ENCODE measurements around the gene C1orf210.

C1orf210 gene

DNA sequence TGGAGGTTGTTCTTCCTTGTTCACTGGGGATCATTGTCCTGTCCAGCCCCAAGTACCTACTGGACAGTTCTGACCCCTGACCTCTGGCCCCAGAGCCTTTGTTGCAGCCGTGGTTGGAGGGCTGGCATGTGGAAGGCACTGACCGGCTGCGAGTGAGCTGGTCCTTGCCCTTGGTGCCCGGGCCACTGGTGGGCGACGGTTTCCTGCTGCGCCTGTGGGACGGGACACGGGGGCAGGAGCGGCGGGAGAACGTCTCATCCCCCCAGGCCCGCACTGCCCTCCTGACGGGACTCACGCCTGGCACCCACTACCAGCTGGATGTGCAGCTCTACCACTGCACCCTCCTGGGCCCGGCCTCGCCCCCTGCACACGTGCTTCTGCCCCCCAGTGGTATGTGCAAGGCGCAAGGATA is 26.8 kb upstream of the C1orf210 start:
- no peak for DNase-seq (ENCODE audit: low read depth)

DNA sequence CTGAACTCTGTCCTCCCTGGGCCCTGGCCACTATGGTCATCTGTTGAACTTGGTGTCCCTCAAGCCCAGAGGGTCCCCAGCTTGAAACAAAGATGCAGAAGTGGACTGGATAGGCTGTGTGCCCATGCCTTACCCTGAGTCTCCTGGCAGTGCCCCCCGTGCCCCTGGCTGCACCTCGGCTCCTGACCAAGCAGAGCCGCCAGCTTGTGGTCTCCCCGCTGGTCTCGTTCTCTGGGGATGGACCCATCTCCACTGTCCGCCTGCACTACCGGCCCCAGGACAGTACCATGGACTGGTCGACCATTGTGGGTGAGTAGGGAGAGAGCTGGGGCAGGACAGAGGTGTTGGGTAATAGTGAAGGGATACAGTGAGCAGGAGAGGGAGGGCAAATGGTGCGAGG is 26.1 kb upstream of the C1orf210 start:
- no peak for DNase-seq (ENCODE audit: low read depth)

DNA sequence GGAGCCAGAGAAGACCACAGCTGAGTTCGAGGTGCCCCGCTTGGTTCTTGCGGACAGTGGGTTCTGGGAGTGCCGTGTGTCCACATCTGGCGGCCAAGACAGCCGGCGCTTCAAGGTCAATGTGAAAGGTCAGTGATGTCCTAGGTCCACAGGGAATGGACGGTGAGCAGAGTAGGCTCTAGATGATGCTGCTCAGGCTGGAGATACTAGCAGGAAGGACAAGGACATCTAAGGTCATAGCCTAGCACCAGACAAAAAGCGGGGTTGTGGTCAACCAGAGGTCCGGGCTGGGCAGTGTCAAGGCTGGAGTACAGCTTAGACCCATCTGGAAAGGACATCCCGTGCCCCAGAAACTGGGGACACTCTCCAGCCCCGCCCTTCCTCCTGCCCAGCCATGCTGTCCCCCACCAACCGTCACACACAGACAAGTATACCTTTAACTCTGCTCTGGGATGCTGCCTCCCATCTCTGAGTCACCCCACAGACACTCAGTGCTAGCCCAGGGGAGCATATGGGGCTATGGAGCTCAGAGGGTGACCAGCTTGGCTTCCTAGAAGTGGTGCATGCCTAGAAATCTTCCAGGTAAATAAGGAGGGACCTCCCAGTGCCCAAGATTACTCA is 24.1 kb upstream of the C1orf210 start:
- DNase-seq (ENCODE audit: low read depth), result no peak

DNA sequence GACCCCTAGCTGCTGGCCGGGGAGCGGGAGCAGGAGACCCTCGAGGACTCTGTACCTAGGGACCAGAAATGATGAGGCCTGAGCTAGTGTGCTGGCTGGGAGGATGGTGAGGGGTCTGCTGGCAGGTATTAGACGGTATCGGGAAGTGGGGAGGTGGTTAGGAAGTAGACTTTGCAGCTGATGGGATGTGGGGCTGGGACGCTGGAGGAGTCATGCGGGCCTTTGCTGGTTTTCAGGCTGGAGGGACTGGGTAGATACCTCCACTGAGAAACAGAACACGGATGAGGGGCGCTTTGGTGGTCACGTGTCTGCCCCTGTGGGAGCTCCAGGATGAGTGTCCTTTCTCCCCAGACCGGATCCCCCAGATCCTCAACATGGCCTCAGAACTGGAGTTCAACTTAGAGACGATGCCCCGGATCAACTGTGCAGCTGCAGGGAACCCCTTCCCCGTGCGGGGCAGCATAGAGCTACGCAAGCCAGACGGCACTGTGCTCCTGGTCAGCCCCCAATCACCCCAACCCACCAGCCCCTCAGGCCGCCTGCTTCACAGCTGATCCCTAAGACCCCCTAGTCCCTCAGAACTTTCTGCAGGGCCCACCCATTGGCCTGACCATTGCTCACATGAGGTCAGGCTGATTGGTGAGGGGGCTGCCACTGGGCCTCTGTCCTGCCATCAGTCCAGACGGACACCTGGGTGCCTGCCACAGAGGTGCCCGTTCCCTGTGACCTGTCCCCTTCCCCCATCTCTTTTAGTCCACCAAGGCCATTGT is 23.4 kb upstream of the C1orf210 start:
- DNase-seq (ENCODE audit: low read depth), result no peak

DNA sequence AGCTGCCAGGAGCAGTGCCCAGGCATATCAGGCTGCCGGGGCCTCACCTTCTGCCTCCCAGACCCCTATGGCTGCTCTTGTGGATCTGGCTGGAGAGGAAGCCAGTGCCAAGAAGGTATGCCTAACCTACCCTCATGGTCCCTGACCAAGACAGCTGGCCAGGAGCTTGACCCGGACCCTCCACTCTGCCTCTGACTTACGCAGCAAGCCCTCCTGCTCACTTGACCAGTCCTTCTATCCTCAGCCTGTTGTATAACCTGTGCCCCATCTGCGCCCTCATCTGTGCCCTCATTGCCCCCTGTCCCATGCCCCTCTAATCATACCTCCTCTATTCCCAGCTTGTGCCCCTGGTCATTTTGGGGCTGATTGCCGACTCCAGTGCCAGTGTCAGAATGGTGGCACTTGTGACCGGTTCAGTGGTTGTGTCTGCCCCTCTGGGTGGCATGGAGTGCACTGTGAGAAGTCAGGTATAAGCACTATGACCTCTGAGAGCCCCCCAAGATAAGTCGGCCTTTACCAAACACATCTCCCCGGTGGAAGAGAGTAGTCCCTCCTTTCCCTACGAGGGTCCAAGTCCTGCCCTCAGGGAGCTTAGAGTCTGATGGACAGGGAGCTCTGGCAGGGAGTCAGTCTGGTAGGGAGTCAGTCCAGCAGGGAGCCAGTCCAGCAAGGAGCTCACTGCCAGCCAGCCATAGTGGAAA is 22.2 kb upstream of the C1orf210 start:
- no peak for DNase-seq (ENCODE audit: low read depth)

DNA sequence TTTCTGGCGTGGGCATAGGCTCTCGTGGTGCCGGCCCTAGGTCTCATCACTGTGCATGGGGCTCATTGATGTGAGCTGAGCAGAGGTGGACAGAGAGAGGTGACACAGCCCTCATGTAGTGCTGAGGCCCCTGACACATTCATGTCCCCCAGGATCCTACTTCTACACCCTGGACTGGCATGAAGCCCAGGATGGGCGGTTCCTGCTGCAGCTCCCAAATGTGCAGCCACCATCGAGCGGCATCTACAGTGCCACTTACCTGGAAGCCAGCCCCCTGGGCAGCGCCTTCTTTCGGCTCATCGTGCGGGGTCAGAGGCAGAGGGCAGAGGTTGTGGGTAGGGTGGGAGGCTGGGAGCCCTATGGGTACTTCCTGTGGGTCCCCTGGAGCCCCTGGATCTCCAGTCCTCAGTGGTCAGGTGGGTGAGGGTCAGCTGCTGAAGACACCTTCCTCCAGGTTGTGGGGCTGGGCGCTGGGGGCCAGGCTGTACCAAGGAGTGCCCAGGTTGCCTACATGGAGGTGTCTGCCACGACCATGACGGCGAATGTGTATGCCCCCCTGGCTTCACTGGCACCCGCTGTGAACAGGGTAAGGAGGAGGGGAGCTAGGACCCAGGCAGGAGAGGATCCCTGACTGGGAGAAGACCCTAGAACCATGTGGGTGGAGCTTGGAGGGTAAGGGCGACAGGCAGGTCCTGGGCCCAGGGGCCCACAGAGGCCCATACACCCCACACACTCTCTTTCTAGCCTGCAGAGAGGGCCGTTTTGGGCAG is 21.5 kb upstream of the C1orf210 start:
- no peak for DNase-seq (ENCODE audit: low read depth)

DNA sequence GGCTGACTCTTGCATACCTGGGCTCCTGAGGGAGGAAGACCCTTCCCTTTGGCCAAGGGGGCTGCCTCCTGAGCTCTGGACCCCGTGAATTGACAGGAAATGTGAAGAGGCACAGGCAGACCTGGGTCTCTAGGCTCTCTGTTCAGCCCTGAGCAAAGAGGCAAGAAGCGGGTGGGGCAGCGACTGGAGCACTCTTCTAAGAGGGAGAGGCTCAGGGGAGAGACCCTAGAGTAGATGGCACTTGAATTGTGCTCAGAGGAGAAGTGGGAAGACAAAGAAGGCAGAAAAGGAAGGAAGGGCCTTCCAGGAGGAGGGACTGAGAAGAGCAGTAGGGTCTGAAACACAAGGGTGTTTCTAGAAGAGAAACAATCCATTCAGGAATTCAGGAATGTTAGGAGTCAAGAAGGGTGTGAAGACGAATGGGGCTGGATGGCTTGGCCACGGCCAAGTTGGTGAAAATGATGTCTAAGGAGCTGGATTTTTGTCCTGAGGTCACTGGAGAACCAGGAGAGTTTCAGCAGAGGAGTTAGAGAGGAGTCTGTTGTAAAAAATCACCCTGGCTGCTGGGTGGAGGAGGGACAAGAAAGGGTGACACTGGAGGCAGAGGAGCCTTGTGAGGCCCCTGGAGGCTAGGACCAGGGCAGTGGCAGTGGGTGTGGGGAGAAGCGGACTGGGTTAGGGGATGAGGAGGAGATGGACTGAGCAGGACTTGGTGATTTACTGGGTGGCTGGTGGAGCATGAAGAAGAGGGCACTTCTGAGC is 20.7 kb upstream of the C1orf210 start:
- no peak for DNase-seq (ENCODE audit: low read depth)

DNA sequence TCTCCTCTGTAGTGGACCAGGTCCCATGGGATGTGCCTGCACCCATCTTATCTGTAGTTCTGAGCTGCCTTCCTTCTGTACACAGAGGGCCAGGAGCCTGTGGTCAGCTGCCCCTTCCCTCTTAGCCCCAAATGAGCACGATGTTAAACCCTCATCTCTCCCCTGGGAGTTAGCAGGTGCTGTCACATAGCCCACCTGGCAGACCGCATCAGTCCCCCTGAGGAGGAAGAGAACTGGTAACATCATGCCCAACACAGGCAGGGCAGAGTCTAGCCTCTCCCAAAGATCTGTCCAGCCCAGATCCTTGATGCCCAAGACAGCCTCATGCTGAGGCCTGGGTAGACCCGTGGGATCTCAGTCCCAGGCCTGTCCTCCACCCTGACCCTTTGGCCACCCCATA is 20.1 kb upstream of the C1orf210 start:
- DNase-seq (ENCODE audit: low read depth), result no peak

DNA sequence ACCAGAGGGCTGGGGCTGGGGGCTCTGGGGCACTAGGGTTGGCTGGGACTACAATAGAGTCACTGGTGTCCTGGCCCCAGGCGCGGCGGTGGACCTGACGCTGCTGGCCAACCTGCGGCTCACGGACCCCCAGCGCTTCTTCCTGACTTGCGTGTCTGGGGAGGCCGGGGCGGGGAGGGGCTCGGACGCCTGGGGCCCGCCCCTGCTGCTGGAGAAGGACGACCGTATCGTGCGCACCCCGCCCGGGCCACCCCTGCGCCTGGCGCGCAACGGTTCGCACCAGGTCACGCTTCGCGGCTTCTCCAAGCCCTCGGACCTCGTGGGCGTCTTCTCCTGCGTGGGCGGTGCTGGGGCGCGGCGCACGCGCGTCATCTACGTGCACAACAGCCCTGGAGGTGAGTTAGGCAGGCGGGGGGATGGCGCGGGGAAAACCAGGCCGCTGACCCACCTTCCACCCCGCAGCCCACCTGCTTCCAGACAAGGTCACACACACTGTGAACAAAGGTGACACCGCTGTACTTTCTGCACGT is 19.5 kb upstream of the C1orf210 start:
- DNase-seq (ENCODE audit: low read depth), result no peak

DNA sequence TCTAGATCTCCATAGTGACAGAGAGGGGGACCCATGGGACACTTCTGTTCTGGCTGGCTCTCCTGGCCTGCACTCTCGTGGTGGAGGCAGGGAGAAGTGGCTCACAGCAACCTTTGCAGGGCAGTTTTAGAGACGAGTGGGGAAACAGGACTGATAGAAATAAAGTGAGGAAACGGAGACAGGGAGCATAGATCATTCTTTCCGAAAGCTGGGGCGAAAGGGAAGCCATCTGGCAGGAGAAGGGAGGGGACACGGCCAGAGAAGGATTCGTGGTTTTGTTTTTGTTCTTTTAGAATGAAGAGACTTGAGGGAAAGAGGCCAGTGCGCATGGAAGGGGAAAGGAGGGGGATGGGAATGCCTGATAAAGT is 18.9 kb upstream of the C1orf210 start:
- no peak for DNase-seq (ENCODE audit: low read depth)

DNA sequence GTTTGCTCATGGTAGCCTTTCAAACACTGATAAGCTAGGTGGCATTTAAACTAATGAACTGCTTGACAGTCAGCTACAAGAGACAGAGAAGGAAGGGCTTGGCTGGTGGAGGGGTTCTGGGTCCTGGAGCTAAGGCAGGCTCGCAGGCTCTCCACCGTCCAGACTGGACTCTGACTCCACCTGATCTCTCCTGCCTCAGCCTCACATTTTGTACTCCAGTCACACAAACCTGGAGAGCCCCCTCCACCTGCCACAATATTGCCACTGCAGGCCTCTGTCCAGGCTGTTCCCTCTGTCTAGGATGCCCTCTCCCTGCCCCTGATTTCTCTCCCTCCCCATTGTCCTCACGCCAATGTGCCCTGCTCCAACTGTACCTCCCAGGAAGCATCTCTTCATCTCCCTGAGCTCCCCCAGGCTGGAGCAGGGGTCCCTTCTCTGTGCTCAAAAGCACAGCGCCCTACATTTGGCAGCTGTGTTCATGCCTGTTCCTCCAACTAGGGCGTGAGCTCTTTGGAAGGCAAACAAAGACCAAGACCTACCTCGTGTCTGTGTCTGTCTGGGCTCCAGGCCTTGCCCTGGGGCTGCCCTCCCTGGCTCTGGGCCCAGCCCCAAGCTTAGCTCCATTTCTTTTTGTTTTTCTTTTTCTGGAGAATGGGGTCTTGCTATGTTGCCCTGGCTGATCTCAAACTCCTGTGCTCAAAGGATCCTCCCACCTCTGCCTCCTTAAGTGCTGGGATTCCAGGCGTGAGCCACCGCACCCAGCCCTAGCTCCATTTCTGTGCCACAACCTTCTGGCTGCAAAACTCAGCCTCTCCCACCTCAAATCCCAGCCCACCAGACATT is 18.3 kb upstream of the C1orf210 start:
- no peak for DNase-seq (ENCODE audit: low read depth)

DNA sequence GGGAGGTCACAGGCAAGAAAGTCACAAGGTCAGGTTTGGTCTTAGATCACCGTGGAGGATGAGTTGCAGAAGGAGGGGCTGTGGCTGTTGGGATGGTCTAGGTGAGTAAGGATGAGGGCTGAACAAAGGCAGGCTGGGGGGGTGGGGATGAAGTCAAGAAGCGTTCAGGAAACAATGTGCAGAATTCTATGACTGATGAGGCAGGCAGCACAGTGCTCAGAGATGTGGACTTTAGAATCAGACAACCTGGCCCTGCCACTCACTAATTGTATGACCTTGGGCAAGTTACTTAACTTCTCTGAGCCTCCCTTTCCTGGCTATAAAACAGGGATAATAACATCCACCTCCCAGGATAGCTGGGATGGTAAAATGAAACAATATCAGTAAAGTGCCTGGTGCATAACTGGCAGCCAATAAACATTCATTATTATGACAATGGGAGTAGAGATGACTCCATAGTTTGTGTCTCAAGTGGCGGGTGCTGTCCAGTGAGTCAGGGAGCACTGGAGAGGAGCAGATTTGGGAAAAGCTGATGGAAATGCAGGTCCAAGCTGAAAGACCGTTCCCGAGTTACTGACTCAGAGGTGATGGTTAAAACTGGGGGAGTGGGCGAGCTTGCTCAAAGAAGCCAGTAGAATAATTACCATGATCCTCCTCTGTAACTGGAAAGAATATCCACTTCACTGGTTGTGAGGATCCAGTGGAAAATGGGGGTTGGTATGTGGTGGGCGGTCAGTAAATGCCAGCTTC is 17.5 kb upstream of the C1orf210 start:
- DNase-seq (ENCODE audit: low read depth), result no peak

DNA sequence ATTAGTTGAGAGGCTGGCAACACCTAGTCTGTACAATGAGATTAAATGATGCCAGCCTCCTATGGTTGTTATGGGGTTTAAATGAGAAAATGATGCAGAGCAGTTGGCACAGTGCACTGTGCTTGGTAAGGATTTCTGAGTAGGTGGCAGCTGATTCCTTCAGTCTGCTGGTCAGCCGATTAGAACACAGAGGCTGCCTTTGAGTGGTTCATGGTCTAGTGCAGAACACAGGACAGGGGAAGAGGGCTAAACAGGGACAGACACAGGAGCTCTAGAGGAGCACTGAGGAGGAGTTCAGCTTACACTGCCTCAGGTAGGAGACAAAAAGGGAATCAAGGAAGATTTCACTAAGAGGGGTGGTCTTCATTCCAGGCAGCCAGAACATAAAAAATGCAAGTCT is 16.8 kb upstream of the C1orf210 start:
- no peak for DNase-seq (ENCODE audit: low read depth)

DNA sequence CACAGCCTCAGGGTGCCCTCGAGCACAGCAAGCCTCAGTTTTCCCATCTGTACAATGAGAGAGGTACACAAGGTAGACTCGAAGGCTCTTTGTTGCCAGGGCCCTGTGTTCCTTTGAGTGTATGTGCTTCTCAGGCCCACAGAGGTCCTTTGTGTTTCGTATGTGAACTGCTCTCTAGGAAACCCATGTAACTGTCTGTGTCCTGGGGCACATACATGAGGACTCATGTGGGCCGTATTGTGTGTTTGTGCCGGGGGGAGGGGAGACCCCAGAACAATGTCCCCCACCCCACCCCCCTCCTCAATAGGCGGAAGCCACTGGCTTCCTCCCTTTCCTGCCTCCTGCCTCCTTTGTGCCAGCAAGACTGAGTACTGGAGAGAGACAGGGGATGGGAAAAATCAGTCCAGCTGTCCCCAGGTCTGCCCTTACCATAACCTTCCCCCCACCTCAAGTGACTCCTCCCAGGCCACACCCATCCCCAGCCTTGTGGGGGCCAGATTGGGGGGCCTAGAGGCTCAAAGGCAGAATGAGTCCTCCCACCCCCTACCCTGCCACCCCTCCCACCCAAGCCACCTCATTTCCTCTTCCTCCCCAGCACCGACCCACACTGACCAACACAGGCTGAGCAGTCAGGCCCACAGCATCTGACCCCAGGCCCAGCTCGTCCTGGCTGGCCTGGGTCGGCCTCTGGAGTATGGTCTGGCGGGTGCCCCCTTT is 15.2 kb upstream of the C1orf210 start, which contains the start of gene TIE1:
TIE1 (plus strand) TSS at position 605 of the 717 bp plus-strand sequence; CDS start at position 695, 90 bp downstream.
- DNase-seq (ENCODE audit: low read depth), result no peak

DNA sequence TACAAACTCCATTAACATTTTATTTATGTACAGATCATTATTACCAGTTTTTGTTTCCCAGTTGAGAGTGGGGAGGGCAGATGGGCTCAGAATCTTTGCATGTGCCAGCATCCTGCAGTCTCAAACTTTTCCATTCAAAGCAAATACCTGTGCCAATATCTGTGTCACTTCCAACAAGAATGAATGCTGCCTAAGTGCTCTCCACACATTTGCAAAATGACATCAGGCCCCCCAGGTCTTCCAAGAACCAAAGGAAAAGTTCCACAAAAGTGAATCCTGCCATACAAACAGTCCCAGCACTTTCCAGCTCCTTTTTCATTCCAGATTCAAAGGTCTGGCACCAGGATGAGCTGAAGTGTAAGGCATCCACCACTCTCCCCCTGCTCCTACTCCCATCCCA is 13.7 kb upstream of the C1orf210 start:
- DNase-seq (ENCODE audit: low read depth), result no peak

DNA sequence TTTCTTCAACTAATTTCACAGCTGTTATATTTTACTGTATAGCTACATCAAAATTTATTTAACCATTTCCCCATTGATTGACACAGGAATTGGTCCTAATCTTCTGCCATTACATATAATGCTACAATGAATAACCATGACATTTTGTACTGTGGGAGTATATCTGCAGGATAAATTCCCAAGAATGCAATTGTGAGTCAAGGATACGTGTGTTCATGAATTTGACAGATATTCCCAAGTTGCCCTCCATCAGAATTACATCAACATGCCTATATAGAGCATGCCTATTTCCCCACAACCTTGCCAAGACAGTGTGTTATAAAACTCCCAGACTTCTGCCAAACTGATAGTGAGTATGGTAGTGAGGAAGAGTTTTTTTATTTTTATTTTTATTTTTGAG is 12.7 kb upstream of the C1orf210 start:
- DNase-seq (ENCODE audit: low read depth), result no peak

DNA sequence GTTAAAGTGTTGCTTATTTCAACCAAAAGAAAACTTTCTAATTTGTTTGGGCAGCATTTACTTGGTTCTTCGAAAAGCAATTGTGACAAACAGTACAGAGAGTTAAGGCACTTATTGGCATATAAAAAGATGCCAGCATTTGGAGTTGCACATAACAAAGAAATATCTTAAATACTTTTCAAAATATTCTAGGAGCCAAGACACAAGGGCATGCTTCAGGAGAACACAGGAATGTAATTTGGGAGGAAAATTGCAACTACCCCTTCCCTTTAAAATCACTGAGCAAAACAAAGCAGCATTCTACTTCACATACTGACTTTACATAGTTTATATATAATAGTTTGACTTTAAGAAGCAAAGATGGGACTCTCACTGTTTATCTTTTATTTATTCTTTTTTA is 10.8 kb upstream of the C1orf210 start:
- DNase-seq (ENCODE audit: low read depth), result no peak

DNA sequence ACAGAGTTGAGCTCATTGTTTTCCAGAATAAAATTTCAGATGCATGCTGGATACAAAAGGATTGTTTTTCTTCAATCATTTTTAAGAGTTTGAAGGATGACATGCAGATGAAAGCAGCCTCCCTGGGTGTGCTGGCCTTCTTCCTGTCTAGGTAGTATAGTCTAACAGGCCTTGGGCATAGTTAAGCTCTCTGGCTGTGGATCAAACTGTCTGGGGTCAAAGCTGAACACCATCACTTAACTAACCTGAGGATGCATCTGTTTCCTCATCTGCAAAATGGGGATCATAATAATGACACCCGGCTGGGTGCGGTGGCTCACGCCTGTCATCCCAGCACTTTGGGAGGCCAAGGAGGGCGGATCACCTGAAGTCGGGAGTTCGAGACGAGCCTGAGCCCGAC is 9.4 kb upstream of the C1orf210 start:
- no peak for DNase-seq (ENCODE audit: low read depth)
